HepG2 (cell line): Measurements from ENCODE around the gene STAT5A. TPM values are rescaled to one million over a fixed set of nuclear protein-coding genes. Genes with fewer than 3 reads are reported as not detected.

Experiments used
- ARHGAP35 ChIP-seq: sonication (generic); formaldehyde crosslinking; IDR thresholded peaks from 2 replicates; pipeline ENCODE4 v1.9.0; 2022; ENCODE audit warnings: mild to moderate bottlenecking, inconsistent platforms, moderate library complexity, missing genetic modification reagents, borderline replicate concordance
- MBD4 ChIP-seq: IDR thresholded peaks from 2 replicates; pipeline ENCODE4 v1.6.1; 2012; ENCODE audit warnings: low read length, inconsistent platforms, borderline replicate concordance
- MIER2 ChIP-seq: IDR thresholded peaks from 2 replicates; pipeline ENCODE4 v1.6.1; 2016; ENCODE audit warnings: missing biosample characterization, missing genetic modification reagents
- POLR2AphosphoS2 ChIP-seq: IDR thresholded peaks from 2 replicates; pipeline ENCODE4 v1.6.1; 2011; ENCODE audit warnings: low read depth, low read length, improper control_type of control experiment
- RBAK ChIP-seq: sonication (generic); formaldehyde crosslinking; IDR thresholded peaks from 2 replicates; pipeline ENCODE4 v1.5.1; 2020; ENCODE audit warnings: mild to moderate bottlenecking, missing genetic modification reagents
- TAF1 ChIP-seq: sonication (generic); formaldehyde crosslinking; IDR thresholded peaks from 2 replicates; pipeline ENCODE4 v1.4.0; 2020; ENCODE audit warnings: missing genetic modification reagents
- TAF15 ChIP-seq: fragments of 200-400 bp; formaldehyde crosslinking; IDR thresholded peaks from one replicate; pipeline ENCODE4 v1.6.1; 2018; ENCODE audit warnings: mild to moderate bottlenecking, low read depth, low read length; ENCODE audit not compliant: poor library complexity, severe bottlenecking
- TRIM24 ChIP-seq: sonication (generic); formaldehyde crosslinking; IDR thresholded peaks from 2 replicates; pipeline ENCODE4 v1.8.0; 2022; ENCODE audit warnings: mild to moderate bottlenecking, missing genetic modification reagents
- ZNF20 ChIP-seq: sonication (generic); formaldehyde crosslinking; IDR thresholded peaks from 2 replicates; pipeline ENCODE4 v1.4.0; 2020; ENCODE audit warnings: mild to moderate bottlenecking, moderate library complexity, missing genetic modification reagents
- ZNF264 ChIP-seq: sonication (generic); formaldehyde crosslinking; IDR thresholded peaks from 2 replicates; pipeline ENCODE4 v1.4.0; 2020; ENCODE audit warnings: missing genetic modification reagents
- ZNF367 ChIP-seq: sonication (generic); formaldehyde crosslinking; IDR thresholded peaks from 2 replicates; pipeline ENCODE4 v1.4.0; 2020; ENCODE audit warnings: missing genetic modification reagents, borderline replicate concordance
- ZNF572 ChIP-seq: sonication (generic); formaldehyde crosslinking; IDR thresholded peaks from 2 replicates; pipeline ENCODE4 v1.5.1; 2020; ENCODE audit warnings: mild to moderate bottlenecking, missing genetic modification reagents
- ZNF75D ChIP-seq: sonication (generic); formaldehyde crosslinking; IDR thresholded peaks from 2 replicates; pipeline ENCODE4 v1.8.1; 2023; ENCODE audit warnings: missing genetic modification reagents, mild to moderate bottlenecking, borderline replicate concordance
- ZSCAN22 ChIP-seq: sonication (generic); formaldehyde crosslinking; IDR thresholded peaks from 2 replicates; pipeline ENCODE4 v1.4.0; 2020; ENCODE audit warnings: mild to moderate bottlenecking, missing genetic modification reagents
- polyA plus RNA-seq, 8 experiments: library from polyadenylated mRNA; depleted of rRNA in 3 of 8; stranded (reverse) in 7 of 8; unstranded in 1 of 8; fragments of >200 nt; fragmentation: Illumina TruSeq in 4 of 8; extraction: Trizol in 4 of 8; gene quantifications; 2 replicates each; pipeline versions ENCODE4 v1.2.1 to v1.2.3, GENCODE V29; 2011 to 2016; ENCODE audit warnings: low read depth in 4 of 8, missing spikeins in 1 of 8, mixed read lengths in 1 of 8; ENCODE audit not compliant: insufficient read depth in 1 of 8
- total RNA-seq, 5 experiments: library from RNA; depleted of rRNA; stranded (reverse); fragments of >200 nt; fragmentation: Illumina TruSeq; extraction: Trizol; gene quantifications; 2 replicates each; pipeline ENCODE4 v1.2.3, GENCODE V29; 2016; ENCODE audit warnings: low read depth in 1 of 5
- TF ChIP-seq, protein P1 (sequence below): IDR thresholded peaks from 2 replicates; pipeline ENCODE4 v1.6.1; 2016; ENCODE audit warnings: control low read depth
- TF ChIP-seq, protein P2 (sequence below): IDR thresholded peaks from 2 replicates; pipeline ENCODE4 v1.6.1; 2016; ENCODE audit warnings: mild to moderate bottlenecking
- TF ChIP-seq, protein P3 (sequence below): sonication (generic); formaldehyde crosslinking; IDR thresholded peaks from 2 replicates; pipeline ENCODE4 v1.4.0; 2020; ENCODE audit warnings: low read depth, mild to moderate bottlenecking, missing genetic modification reagents
- TF ChIP-seq, protein P4 (sequence below): sonication (generic); formaldehyde crosslinking; IDR thresholded peaks from 2 replicates; pipeline ENCODE4 v1.5.1; 2020; ENCODE audit warnings: missing genetic modification reagents, mild to moderate bottlenecking, borderline replicate concordance
- TF ChIP-seq, protein P5 (sequence below): sonication (generic); formaldehyde crosslinking; IDR thresholded peaks from 2 replicates; pipeline ENCODE4 v1.4.0; 2020; ENCODE audit warnings: missing genetic modification reagents, borderline replicate concordance

Gene STAT5A
- total and polyA plus RNA-seq, 2 of the 13 experiments (the other 11 are each of a cell fraction or from before 2014, with no cell fraction given) = 1.4 to 4.1 TPM

DNA sequence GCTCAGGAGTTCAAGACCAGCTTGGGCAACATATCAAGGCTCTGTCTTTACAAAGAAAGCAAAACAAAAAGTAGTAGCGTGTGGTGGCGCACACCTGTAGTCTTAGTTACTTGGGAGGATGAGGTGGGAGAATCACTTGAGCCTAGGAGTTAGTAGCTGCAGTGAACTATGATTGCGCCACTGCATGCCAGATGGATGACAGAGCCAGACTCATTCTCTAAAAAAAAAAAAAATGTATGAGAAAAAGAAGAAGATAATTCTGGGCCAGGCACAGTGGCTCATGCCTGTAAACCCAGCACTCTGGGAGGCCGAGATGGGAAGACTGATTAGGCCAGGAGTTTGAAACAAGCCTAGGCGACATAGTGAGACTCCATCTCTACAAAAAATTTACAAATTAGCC lies 40.6 kb upstream of the STAT5A start (continued):
- no peak for TF ChIP-seq ZNF264
- no peak for TF ChIP-seq TAF1 (CRISPR knock-in tag)
- TF ChIP-seq, protein P1, sequence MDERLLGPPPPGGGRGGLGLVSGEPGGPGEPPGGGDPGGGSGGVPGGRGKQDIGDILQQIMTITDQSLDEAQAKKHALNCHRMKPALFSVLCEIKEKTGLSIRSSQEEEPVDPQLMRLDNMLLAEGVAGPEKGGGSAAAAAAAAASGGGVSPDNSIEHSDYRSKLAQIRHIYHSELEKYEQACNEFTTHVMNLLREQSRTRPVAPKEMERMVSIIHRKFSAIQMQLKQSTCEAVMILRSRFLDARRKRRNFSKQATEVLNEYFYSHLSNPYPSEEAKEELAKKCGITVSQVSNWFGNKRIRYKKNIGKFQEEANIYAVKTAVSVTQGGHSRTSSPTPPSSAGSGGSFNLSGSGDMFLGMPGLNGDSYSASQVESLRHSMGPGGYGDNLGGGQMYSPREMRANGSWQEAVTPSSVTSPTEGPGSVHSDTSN = no peak
- TF ChIP-seq, protein P2, sequence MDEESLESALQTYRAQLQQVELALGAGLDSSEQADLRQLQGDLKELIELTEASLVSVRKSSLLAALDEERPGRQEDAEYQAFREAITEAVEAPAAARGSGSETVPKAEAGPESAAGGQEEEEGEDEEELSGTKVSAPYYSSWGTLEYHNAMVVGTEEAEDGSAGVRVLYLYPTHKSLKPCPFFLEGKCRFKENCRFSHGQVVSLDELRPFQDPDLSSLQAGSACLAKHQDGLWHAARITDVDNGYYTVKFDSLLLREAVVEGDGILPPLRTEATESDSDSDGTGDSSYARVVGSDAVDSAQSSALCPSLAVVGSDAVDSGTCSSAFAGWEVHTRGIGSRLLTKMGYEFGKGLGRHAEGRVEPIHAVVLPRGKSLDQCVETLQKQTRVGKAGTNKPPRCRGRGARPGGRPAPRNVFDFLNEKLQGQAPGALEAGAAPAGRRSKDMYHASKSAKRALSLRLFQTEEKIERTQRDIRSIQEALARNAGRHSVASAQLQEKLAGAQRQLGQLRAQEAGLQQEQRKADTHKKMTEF = no peak; the same call in 1 of the 2 replicates
- TF ChIP-seq RBAK = no peak
- TF ChIP-seq, protein P3, sequence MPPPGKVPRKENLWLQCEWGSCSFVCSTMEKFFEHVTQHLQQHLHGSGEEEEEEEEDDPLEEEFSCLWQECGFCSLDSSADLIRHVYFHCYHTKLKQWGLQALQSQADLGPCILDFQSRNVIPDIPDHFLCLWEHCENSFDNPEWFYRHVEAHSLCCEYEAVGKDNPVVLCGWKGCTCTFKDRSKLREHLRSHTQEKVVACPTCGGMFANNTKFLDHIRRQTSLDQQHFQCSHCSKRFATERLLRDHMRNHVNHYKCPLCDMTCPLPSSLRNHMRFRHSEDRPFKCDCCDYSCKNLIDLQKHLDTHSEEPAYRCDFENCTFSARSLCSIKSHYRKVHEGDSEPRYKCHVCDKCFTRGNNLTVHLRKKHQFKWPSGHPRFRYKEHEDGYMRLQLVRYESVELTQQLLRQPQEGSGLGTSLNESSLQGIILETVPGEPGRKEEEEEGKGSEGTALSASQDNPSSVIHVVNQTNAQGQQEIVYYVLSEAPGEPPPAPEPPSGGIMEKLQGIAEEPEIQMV (CRISPR knock-in tag) = no peak
- TF ChIP-seq ZNF367 = no peak
- TF ChIP-seq ZNF20 = no peak
- no peak for TF ChIP-seq ZNF572 (CRISPR knock-in tag)
- no peak for TF ChIP-seq TAF15
- no peak for TF ChIP-seq MIER2 (CRISPR knock-in tag)
- TF ChIP-seq ZNF75D (CRISPR knock-in tag) = no peak
- TF ChIP-seq TRIM24 (CRISPR knock-in tag) = no peak
- TF ChIP-seq ZSCAN22 = no peak
- TF ChIP-seq ARHGAP35 (CRISPR knock-in tag) = 0 out of 2 replicates have a peak, but pooled peaks have one; percentile 35
- no peak for TF ChIP-seq POLR2AphosphoS2
- TF ChIP-seq, protein P4, sequence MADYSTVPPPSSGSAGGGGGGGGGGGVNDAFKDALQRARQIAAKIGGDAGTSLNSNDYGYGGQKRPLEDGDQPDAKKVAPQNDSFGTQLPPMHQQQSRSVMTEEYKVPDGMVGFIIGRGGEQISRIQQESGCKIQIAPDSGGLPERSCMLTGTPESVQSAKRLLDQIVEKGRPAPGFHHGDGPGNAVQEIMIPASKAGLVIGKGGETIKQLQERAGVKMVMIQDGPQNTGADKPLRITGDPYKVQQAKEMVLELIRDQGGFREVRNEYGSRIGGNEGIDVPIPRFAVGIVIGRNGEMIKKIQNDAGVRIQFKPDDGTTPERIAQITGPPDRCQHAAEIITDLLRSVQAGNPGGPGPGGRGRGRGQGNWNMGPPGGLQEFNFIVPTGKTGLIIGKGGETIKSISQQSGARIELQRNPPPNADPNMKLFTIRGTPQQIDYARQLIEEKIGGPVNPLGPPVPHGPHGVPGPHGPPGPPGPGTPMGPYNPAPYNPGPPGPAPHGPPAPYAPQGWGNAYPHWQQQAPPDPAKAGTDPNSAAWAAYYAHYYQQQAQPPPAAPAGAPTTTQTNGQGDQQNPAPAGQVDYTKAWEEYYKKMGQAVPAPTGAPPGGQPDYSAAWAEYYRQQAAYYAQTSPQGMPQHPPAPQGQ (CRISPR knock-in tag) = no peak
- TF ChIP-seq, protein P5, sequence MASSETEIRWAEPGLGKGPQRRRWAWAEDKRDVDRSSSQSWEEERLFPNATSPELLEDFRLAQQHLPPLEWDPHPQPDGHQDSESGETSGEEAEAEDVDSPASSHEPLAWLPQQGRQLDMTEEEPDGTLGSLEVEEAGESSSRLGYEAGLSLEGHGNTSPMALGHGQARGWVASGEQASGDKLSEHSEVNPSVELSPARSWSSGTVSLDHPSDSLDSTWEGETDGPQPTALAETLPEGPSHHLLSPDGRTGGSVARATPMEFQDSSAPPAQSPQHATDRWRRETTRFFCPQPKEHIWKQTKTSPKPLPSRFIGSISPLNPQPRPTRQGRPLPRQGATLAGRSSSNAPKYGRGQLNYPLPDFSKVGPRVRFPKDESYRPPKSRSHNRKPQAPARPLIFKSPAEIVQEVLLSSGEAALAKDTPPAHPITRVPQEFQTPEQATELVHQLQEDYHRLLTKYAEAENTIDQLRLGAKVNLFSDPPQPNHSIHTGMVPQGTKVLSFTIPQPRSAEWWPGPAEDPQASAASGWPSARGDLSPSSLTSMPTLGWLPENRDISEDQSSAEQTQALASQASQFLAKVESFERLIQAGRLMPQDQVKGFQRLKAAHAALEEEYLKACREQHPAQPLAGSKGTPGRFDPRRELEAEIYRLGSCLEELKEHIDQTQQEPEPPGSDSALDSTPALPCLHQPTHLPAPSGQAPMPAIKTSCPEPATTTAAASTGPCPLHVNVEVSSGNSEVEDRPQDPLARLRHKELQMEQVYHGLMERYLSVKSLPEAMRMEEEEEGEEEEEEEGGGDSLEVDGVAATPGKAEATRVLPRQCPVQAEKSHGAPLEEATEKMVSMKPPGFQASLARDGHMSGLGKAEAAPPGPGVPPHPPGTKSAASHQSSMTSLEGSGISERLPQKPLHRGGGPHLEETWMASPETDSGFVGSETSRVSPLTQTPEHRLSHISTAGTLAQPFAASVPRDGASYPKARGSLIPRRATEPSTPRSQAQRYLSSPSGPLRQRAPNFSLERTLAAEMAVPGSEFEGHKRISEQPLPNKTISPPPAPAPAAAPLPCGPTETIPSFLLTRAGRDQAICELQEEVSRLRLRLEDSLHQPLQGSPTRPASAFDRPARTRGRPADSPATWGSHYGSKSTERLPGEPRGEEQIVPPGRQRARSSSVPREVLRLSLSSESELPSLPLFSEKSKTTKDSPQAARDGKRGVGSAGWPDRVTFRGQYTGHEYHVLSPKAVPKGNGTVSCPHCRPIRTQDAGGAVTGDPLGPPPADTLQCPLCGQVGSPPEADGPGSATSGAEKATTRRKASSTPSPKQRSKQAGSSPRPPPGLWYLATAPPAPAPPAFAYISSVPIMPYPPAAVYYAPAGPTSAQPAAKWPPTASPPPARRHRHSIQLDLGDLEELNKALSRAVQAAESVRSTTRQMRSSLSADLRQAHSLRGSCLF (CRISPR knock-in tag) = no peak
- TF ChIP-seq MBD4 = no peak
